Measurements from ENCODE around the gene NUAK2.

NUAK2 gene

DNA sequence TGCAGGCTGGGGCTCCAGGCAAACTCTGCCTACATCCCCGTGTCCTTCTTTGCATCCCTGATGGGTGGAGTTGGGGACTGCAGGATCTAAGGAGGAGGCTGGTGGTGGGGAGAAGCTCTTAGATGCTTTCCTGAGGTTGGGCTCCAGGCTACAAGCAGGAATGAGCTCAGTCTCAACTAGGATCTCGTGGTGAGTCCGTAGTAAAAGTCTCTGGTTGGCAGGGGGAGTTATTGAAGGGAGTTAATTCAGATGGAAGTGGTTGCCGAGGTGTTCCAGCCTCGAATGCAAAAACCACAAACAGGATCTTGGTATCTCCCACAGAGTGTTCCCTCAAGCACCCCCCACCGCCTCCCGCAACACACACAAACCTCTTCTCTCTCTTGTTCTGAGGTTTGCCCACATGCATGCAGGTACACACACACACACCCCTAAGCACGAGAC lies 58.8 kb downstream of the NUAK2 start:
- H3K4ac ChIP-seq (ENCODE audit: low read depth in 1 of 2, low read length in 2 of 2) = peak overlapping the region in 1 of 2 experiments; percentile 12
- peak overlapping the region in 1 of 2 experiments; percentile 38 for H2BK12ac ChIP-seq (ENCODE audit: low read length in 2 of 2)
- no peak for DNase-seq
- H3K9me3 ChIP-seq (ENCODE audit: control insufficient read depth, low read length) = no peaks in the 10 kb centered on the region
- H2AK5ac ChIP-seq (ENCODE audit: low read length, severe bottlenecking) = no peak overlapping the region
- H2BK15ac ChIP-seq (ENCODE audit: low read depth, poor library complexity, severe bottlenecking) = no peak overlapping the region
- H3K27me3 ChIP-seq (ENCODE audit: control insufficient read depth in 1 of 2, insufficient read depth in 1 of 2, low read length in 2 of 2) = no peaks in the 10 kb centered on the region
- H3K4me3 ChIP-seq (ENCODE audit: insufficient read depth in 1 of 2, low read depth in 1 of 2, low read length in 2 of 2) = no peak overlapping the region
- H3K18ac ChIP-seq (ENCODE audit: low read depth in 1 of 2, low read length in 2 of 2) = peak overlapping the region in 1 of 2 experiments; percentile 61
- H3K4me2 ChIP-seq (ENCODE audit: low read length, poor library complexity, severe bottlenecking) = no peak overlapping the region
- H4K8ac ChIP-seq (ENCODE audit: low read length) = no peak overlapping the region
- no peaks in the 10 kb centered on the region for H3K79me1 ChIP-seq (replicated peaks; ENCODE audit: low read length, poor library complexity, severe bottlenecking)
- H3K36me3 ChIP-seq (ENCODE audit: control insufficient read depth in 1 of 2, insufficient read depth in 2 of 2, low read depth in 1 of 2, low read length in 2 of 2) = no peaks in the 10 kb centered on the region
- no peak overlapping the region for H3K23ac ChIP-seq (ENCODE audit: low read length in 2 of 2)
- H4K91ac ChIP-seq (ENCODE audit: low read length) = peak overlapping the region; percentile 76
- WGBS = 64% methylated on average over 6 of the region's 8 CpGs
- H3K4me1 ChIP-seq (ENCODE audit: control insufficient read depth, insufficient read depth, low read depth, low read length) = peaks cover 29% of the 10 kb centered on the region
- H2AFZ ChIP-seq (ENCODE audit: low read depth, low read length) = no peak overlapping the region
- H2BK5ac ChIP-seq (ENCODE audit: low read depth, low read length, poor library complexity, severe bottlenecking) = no peak overlapping the region
- H3K9ac ChIP-seq (ENCODE audit: low read length) = no peak overlapping the region
- H3K27ac ChIP-seq (ENCODE audit: low read length, poor library complexity, severe bottlenecking) = no peak overlapping the region
- peak overlapping the region in 1 of 2 experiments; percentile 68 for H3K14ac ChIP-seq (ENCODE audit: low read length in 2 of 2)
- H2BK120ac ChIP-seq (ENCODE audit: low read depth, low read length) = no peak overlapping the region

DNA sequence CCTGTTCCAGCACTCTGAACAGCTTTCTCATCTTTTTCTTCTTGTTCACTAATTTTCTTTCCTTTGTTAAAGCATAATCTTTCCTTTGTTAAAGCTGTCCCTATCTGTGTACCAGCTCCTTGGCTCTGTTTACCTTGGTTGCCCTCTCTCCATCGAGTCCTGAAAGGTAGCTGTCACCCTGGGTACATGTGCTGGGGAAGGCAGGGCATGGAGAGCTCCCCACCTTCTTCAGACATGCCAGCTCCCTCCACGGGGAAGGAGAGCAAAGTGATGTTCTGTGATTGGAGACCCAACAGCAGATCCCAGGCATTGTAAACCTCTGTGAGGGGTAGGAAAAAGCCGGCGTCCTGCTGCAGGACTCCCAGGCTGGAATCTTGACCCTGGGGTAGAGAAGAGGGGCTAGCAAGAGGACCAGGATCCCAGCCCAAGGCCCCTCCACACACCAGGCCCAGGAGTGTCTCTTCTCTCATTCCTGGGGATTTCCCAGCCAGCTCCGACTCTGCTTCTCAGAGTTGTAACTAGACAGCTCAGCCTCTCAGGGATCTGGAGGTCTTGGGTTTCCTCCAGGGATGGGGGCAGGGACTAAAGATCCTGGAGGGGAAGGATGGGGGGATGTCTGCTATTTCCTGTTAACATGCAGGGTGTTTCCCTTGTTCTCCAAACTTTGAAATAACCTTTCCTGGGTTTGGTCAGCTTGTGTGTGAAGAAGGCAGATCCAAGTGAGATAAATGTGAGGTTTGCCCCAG lies 59.4 kb downstream of the NUAK2 start:
- H2BK5ac ChIP-seq (ENCODE audit: low read depth, low read length, poor library complexity, severe bottlenecking) = no peak overlapping the region
- H4K91ac ChIP-seq (ENCODE audit: low read length) = peak overlapping the region; percentile 92
- H3K36me3 ChIP-seq (ENCODE audit: control insufficient read depth in 1 of 2, insufficient read depth in 2 of 2, low read depth in 1 of 2, low read length in 2 of 2) = no peaks in the 10 kb centered on the region
- H3K4me1 ChIP-seq (ENCODE audit: control insufficient read depth, insufficient read depth, low read depth, low read length) = peaks cover 29% of the 10 kb centered on the region
- peak overlapping the region; percentile 10 to 88 for H3K4ac ChIP-seq (ENCODE audit: low read depth in 1 of 2, low read length in 2 of 2)
- peak overlapping the region; percentile 9 for H3K9ac ChIP-seq (ENCODE audit: low read length)
- WGBS = 40% methylated on average over 4 of the region's 5 CpGs
- no peaks in the 10 kb centered on the region for H3K79me1 ChIP-seq (replicated peaks; ENCODE audit: low read length, poor library complexity, severe bottlenecking)
- peak overlapping the region; percentile 80 to 84 for H3K18ac ChIP-seq (ENCODE audit: low read depth in 1 of 2, low read length in 2 of 2)
- H3K9me3 ChIP-seq (ENCODE audit: control insufficient read depth, low read length) = no peaks in the 10 kb centered on the region
- peak overlapping the region; percentile 44 to 95 for H2BK12ac ChIP-seq (ENCODE audit: low read length in 2 of 2)
- peak overlapping the region in 1 of 2 experiments; percentile 80 for H3K14ac ChIP-seq (ENCODE audit: low read length in 2 of 2)
- no peak overlapping the region for H3K23ac ChIP-seq (ENCODE audit: low read length in 2 of 2)
- peak overlapping the region; percentile 90 for H2BK120ac ChIP-seq (ENCODE audit: low read depth, low read length)
- H4K8ac ChIP-seq (ENCODE audit: low read length) = peak overlapping the region; percentile 70
- no peak overlapping the region for H3K4me3 ChIP-seq (ENCODE audit: insufficient read depth in 1 of 2, low read depth in 1 of 2, low read length in 2 of 2)
- H2BK15ac ChIP-seq (ENCODE audit: low read depth, poor library complexity, severe bottlenecking) = no peak overlapping the region
- peak overlapping the region; percentile 8 for H3K27ac ChIP-seq (ENCODE audit: low read length, poor library complexity, severe bottlenecking)
- no peaks in the 10 kb centered on the region for H3K27me3 ChIP-seq (ENCODE audit: control insufficient read depth in 1 of 2, insufficient read depth in 1 of 2, low read length in 2 of 2)
- peak overlapping the region; percentile 40 for H2AK5ac ChIP-seq (ENCODE audit: low read length, severe bottlenecking)
- peak overlapping the region; percentile 29 for H2AFZ ChIP-seq (ENCODE audit: low read depth, low read length)
- H3K4me2 ChIP-seq (ENCODE audit: low read length, poor library complexity, severe bottlenecking) = no peak overlapping the region
- peak; percentile 85 for DNase-seq

DNA sequence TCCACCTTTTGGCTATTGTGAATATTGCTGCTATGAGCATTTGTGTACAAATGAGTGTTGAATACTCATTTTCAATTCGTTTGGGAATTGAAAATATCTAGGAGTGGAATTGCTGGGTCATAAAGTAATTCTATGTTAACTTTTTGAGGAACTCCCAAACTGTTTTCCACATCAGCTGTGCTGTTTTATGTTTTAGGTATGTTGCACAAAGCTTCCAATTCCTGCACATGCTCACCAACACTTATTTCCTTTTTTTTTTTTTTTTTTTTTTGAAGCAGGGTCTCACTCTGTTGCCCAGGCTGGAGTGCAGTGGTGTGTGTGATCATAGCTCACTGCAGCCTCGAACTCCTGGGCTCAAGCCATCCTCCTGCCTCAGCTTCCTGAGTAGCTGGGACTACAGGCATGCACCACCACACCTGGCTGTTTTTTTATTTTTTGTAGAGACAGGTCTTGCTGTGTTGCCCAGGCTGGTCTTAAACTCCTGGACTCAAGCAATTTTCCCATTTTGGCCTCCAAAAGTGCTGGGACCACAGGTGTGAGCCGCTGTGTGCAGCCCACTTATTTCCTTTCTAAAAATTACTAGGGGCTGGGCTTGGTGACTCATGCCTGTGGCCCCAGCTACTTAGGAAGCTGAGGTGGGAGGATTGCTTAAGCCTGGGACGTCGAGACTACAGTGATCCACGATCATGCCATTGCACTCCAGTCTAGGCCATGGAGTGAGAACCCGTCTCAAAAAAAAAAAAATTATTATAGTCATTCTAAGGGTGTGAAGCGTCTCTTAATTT lies 60.4 kb downstream of the NUAK2 start:
- H3K9ac ChIP-seq (ENCODE audit: low read length) = no peak overlapping the region
- H2BK12ac ChIP-seq (ENCODE audit: low read length in 2 of 2) = no peak overlapping the region
- H2BK5ac ChIP-seq (ENCODE audit: low read depth, low read length, poor library complexity, severe bottlenecking) = no peak overlapping the region
- no peak overlapping the region for H4K91ac ChIP-seq (ENCODE audit: low read length)
- no peak overlapping the region for H3K4ac ChIP-seq (ENCODE audit: low read depth in 1 of 2, low read length in 2 of 2)
- 35% methylated on average over 5 of the region's 8 CpGs for WGBS
- no peak overlapping the region for H3K14ac ChIP-seq (ENCODE audit: low read length in 2 of 2)
- H3K23ac ChIP-seq (ENCODE audit: low read length in 2 of 2) = no peak overlapping the region
- no peak overlapping the region for H3K27ac ChIP-seq (ENCODE audit: low read length, poor library complexity, severe bottlenecking)
- no peak overlapping the region for H3K4me3 ChIP-seq (ENCODE audit: insufficient read depth in 1 of 2, low read depth in 1 of 2, low read length in 2 of 2)
- H3K4me1 ChIP-seq (ENCODE audit: control insufficient read depth, insufficient read depth, low read depth, low read length) = peaks cover 29% of the 10 kb centered on the region
- no peaks in the 10 kb centered on the region for H3K36me3 ChIP-seq (ENCODE audit: control insufficient read depth in 1 of 2, insufficient read depth in 2 of 2, low read depth in 1 of 2, low read length in 2 of 2)
- no peak overlapping the region for H4K8ac ChIP-seq (ENCODE audit: low read length)
- H3K27me3 ChIP-seq (ENCODE audit: control insufficient read depth in 1 of 2, insufficient read depth in 1 of 2, low read length in 2 of 2) = no peaks in the 10 kb centered on the region
- no peaks in the 10 kb centered on the region for H3K79me1 ChIP-seq (replicated peaks; ENCODE audit: low read length, poor library complexity, severe bottlenecking)
- no peaks in the 10 kb centered on the region for H3K9me3 ChIP-seq (ENCODE audit: control insufficient read depth, low read length)
- no peak overlapping the region for H2AK5ac ChIP-seq (ENCODE audit: low read length, severe bottlenecking)
- H3K18ac ChIP-seq (ENCODE audit: low read depth in 1 of 2, low read length in 2 of 2) = no peak overlapping the region
- H2BK120ac ChIP-seq (ENCODE audit: low read depth, low read length) = no peak overlapping the region
- no peak overlapping the region for H2AFZ ChIP-seq (ENCODE audit: low read depth, low read length)
- H2BK15ac ChIP-seq (ENCODE audit: low read depth, poor library complexity, severe bottlenecking) = no peak overlapping the region
- peak; percentile 79 for DNase-seq
- no peak overlapping the region for H3K4me2 ChIP-seq (ENCODE audit: low read length, poor library complexity, severe bottlenecking)

DNA sequence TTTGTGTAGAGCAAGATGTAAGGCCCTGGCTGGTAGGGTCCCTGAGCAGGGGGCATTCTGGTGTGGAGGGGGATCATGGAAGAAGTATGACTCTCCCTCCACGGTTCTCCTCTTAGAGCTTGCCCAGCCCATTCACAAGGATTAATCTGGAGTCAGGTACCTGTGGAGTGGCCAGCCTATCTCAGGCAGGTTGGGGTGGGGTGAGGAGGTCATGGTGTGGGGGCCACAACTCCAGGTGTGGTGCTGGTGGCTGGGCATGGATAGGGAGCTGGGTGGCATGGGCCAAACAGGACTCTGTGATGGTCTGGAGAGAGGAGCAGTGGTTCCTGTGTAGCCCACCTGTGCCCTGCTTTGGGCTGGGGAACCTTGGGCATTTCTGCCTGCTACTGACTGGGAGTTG lies 61.5 kb downstream of the NUAK2 start:
- H2BK15ac ChIP-seq (ENCODE audit: low read depth, poor library complexity, severe bottlenecking) = no peak overlapping the region
- H2BK12ac ChIP-seq (ENCODE audit: low read length in 2 of 2) = peak overlapping the region; percentile 35 to 67
- no peak overlapping the region for H3K27ac ChIP-seq (ENCODE audit: low read length, poor library complexity, severe bottlenecking)
- H4K8ac ChIP-seq (ENCODE audit: low read length) = no peak overlapping the region
- peak overlapping the region; percentile 63 for H3K9ac ChIP-seq (ENCODE audit: low read length)
- H3K4ac ChIP-seq (ENCODE audit: low read depth in 1 of 2, low read length in 2 of 2) = peak overlapping the region in 1 of 2 experiments; percentile 2
- H3K27me3 ChIP-seq (ENCODE audit: control insufficient read depth in 1 of 2, insufficient read depth in 1 of 2, low read length in 2 of 2) = no peaks in the 10 kb centered on the region
- peak overlapping the region; percentile 8 for H2AK5ac ChIP-seq (ENCODE audit: low read length, severe bottlenecking)
- no peak overlapping the region for H2BK5ac ChIP-seq (ENCODE audit: low read depth, low read length, poor library complexity, severe bottlenecking)
- H2AFZ ChIP-seq (ENCODE audit: low read depth, low read length) = no peak overlapping the region
- no peak overlapping the region for H3K23ac ChIP-seq (ENCODE audit: low read length in 2 of 2)
- no peak for DNase-seq
- H3K79me1 ChIP-seq (replicated peaks; ENCODE audit: low read length, poor library complexity, severe bottlenecking) = no peaks in the 10 kb centered on the region
- peak overlapping the region in 1 of 2 experiments; percentile 3 for H3K14ac ChIP-seq (ENCODE audit: low read length in 2 of 2)
- H3K9me3 ChIP-seq (ENCODE audit: control insufficient read depth, low read length) = no peaks in the 10 kb centered on the region
- no peak overlapping the region for H3K4me2 ChIP-seq (ENCODE audit: low read length, poor library complexity, severe bottlenecking)
- 86% methylated on average over 1 of the region's 1 CpG for WGBS
- peak overlapping the region; percentile 10 for H4K91ac ChIP-seq (ENCODE audit: low read length)
- H3K18ac ChIP-seq (ENCODE audit: low read depth in 1 of 2, low read length in 2 of 2) = peak overlapping the region; percentile 29 to 34
- peaks cover 29% of the 10 kb centered on the region for H3K4me1 ChIP-seq (ENCODE audit: control insufficient read depth, insufficient read depth, low read depth, low read length)
- no peaks in the 10 kb centered on the region for H3K36me3 ChIP-seq (ENCODE audit: control insufficient read depth in 1 of 2, insufficient read depth in 2 of 2, low read depth in 1 of 2, low read length in 2 of 2)
- no peak overlapping the region for H2BK120ac ChIP-seq (ENCODE audit: low read depth, low read length)
- H3K4me3 ChIP-seq (ENCODE audit: insufficient read depth in 1 of 2, low read depth in 1 of 2, low read length in 2 of 2) = no peak overlapping the region
